Activated CD4-positive, alpha-beta T cell treated with anti-CD3 and anti-CD28 coated beads for 48 hours (primary cell): ENCODE results near the gene DNASE2.
"Not testable (repeated sequence)": the region's sequence is repeated elsewhere in the genome, so short reads cannot be mapped to it uniquely, and the experiment has no call there.

Experiments
- DNase-seq: peaks from one replicate; pipeline ENCODE4 v3.0.0-alpha.2; 2020

DNASE2 gene

DNA sequence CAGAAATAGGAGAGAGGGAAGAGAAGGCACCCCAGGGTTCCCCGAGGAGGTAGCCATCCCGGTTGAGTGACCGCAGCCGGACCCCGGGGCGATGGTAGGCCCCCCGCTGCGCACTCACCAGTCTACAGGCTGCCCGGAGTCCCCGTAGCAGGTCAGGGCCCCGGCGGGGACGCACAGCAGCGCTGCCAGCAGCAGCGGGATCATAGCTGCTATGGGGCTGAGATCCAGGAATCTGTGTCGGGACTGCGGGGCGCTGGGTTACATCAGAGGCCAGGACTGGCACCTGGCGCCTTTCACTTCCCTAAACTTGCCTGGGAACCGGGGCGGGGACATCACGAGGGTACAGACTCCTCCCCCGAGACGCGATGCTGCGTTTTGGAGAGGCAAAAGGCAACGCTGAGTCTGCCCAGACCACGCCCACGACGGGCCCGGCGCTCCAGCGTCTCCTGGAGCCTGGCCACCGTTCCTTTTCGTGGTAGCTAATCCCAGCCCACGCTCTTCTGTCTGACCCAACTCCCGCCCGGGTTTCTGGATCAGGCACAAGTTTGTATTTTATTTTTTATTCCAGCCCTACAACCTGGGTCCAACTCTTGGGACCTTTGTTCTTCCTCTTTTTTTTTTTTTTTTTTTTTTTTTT, at the start of gene DNASE2:
DNASE2 (minus strand) TSS at position 278 of the 637 bp plus-strand sequence; CDS start at position 204, 74 bp downstream.
- DNase-seq, result peak; percentile 95

GRCh38 chr19:12930002-12930645, 48.9 kb upstream of the DNASE2 start:
- DNase-seq, result peak; percentile 2

GRCh38 chr19:12924621-12925310, 43.5 kb upstream of the DNASE2 start:
- DNase-seq, result no peak

- DNase-seq, result no peak
Measured at GRCh38 chr19:12922959-12923358, 41.7 kb upstream of the DNASE2 start.

DNA sequence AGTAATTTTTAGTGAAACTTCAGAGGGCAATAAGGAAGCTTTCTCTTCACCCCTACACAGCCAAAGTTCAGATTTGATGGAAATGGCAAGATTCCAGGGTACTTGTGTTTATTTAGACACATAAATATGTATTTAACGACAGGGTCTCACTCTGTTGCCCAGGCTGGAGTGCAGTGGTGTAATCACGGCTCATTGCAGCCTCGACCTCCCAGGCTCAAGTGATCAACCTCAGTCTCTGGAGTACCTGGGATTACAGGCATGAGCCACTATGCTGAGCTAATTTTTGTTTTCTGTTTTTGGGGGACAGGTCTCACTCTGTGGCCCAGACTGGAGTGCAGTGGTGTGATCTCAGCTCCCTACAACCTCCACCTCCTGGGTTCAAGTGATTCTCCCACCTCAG, 39.8 kb upstream of the DNASE2 start:
- DNase-seq, result no peak

GRCh38 chr19:12918253-12918652, 37.0 kb upstream of the DNASE2 start:
- DNase-seq, result no peak

DNA sequence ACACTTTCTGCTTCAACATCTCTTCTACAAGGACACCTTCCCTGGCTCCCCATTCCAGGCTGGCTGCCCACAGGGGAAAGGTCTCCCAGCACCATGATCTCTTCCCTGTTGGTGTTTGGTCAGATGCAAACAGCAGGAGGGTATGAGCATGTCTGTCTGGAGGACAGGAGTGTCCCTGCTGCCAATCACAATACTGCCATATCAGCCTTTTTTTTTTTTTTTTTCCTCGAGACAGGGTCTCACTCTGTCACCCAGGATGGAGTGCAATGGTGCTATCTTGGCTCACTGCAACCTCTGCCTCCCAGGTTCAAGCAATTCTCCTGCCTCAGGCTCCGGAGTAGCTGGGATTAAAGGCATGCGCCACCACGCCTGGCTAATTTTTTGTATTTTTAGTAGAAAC, 34.6 kb upstream of the DNASE2 start:
- not testable (repeated sequence) for DNase-seq

DNA sequence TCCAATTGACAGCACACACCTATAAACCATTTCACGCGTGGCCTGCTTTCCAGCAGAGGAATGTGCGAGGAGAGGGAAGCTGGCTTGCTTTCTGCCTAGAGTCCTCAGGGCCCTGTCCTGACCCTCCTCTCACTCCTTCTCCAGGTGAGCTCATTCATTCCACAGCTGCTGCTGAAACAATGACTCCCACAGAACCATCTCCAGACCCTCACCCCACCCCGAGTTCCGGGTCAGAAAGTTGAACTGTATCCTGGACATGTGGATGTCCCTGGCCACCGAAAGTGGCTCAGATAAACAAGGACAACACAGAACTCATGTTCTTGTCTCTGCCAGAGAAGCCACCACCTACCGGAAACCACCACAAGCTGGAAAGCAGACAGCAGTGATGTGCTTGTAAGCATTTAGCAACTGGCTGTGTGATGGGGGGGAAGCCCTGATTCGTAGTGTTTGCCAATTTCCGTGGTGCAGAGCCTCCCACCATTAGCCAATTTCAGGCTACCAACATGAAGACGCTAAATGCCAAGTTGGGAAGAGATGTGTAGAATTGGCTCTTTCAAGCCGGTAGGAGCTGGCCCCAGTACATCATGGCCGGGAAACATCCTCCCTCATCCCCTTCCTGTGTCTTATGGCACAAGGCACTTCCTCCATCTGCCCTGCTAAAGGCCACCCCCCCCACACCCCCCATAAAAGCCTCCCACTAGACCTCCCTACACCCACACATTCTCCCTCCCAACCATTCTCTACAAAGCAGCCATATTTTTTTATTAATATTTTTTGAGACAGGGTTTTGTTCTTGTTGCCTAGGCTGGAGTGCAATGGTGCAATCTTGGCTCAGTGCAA, 32.8 kb upstream of the DNASE2 start:
- DNase-seq, result peak; percentile 60

DNA sequence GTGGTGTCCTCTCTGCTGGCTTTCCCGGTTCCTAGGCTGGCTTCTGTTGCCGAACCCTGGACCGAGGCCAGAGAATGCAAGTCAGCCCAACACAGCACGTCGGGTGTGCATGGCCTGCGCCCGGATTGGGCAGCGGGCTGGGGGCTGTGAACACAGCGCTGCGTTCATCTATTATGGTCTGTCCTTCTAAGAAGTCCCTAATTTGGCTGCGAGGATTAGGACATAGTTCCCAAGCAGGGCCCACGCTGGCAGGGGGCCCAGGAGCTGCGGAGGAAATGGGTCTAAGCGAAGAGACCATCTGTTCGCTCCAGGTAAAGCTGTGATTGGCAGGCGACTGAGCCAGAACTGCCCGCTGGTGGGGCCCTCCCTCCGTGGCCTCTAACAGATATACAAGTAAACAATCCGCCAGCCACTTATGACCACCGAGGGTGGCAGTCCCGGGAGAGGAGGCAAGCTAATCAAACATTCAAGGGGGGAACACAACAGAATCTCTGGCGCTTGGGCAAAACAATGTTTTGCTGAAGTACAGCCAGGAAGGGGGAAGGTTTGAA, 31.8 kb upstream of the DNASE2 start:
- DNase-seq, result no peak

- no peak for DNase-seq
Measured at GRCh38 chr19:12912571-12912970, 31.3 kb upstream of the DNASE2 start.

DNA sequence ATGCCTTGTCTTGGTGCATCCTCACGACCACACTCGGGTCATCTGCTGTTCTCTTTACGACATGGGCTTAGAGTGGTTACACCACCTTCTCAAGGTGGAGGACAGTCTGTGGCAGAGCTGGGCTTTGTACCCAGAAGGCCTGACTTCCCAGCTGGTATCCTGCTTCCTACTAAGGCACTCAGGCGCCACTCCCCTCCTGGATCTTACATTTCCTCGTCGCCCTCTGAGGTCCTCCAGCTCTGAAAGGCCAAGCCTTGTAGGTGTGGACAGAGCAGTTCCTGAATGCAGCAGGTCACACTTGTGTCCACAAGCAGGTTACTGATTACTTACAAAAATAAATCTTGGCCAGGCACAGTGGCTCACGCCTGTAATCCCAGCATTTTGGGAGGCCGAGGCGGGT, 25.9 kb upstream of the DNASE2 start:
- no peak for DNase-seq

DNA sequence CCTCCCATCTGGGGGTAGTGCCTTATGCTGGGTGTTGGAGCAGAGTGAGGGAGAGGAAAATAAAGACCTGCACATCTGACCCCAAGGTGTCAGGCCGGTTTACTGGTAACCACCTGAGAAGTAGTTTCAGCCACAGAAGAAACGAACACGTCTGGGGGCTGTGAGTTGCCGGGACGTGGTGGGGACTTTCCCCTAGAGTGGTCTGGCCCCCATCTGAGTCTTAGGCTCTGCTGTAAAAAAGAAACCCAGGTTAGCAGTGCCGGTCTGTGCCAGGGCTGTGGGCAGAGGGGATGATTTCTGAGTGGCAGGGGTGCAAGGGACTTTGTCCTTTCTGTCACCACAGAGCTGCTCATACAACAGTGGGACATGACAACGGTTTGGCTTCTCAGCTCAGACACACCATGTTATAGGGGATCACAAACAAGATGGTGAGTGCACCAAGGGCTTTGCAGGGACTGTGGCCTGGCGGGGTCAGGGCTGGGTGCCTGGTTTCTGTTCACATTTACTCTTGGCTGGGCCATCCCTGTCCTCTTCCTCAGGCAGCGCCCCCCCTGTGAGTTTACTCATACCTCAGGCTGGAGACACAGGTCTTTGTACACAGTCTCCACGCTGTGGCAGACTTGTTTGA, 18.8 kb upstream of the DNASE2 start:
- DNase-seq, result no peak

DNA sequence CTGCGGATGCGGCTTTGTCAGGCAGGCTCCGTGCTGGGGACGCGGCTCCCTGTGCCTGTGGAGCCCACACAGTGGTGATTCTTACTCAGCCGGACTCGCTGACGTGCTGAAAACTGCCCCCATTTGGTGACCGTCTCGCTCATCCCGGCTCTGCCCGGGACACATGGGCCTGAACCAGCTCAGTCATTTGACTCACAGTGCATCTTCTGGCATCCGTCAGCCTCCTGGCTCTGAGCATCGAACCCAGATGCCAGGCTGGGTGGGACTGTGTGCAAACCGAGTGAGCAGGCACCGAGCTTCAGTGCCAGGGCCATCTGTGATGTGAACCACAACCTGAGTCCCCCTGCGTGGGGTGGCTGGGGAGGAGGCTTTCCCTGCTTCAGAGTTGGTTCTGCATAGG, 15.2 kb upstream of the DNASE2 start:
- DNase-seq, result no peak

DNA sequence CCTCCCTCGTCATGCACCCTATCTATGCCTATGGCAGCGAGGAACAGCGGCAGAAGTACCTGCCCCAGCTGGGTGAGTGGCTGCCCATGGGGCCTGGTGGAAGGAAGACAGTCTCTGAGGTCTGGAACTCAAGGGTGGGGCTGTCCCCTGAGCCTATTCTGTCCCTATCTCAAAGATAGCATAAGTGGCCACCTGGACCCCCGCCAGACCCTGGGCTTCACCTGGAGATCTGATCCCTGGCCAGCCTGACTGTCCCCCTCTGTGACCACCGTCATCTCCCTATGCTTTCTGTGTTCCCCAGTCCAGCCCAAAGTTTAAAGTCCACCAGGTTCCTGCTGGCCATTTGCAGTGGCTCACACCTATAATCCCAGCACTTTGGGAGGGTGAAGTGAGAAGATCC, 12.3 kb upstream of the DNASE2 start:
- DNase-seq, result no peak

DNA sequence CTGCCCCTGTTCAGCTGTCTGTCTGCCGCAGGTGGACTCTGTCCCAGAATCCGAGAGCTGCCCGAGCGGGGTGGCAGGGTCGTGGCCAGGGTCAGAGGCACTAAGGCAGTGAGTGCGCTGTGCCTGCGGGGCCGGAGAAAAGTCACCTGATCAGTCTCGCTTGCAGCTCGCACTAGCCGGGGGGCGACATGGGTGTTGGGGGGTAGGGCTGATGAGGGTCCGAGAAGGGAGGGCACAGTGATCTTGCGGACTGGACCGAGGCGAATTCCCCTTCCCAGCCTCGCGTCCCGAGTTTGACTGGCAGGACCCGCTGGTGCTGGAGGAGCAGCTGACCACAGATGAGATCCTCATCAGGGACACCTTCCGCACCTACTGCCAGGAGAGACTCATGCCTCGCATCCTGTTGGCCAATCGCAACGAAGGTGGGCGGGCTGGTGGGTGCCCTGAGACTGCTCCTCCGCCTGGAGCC, 10.3 kb upstream of the DNASE2 start:
- peak; percentile 32 for DNase-seq

DNA sequence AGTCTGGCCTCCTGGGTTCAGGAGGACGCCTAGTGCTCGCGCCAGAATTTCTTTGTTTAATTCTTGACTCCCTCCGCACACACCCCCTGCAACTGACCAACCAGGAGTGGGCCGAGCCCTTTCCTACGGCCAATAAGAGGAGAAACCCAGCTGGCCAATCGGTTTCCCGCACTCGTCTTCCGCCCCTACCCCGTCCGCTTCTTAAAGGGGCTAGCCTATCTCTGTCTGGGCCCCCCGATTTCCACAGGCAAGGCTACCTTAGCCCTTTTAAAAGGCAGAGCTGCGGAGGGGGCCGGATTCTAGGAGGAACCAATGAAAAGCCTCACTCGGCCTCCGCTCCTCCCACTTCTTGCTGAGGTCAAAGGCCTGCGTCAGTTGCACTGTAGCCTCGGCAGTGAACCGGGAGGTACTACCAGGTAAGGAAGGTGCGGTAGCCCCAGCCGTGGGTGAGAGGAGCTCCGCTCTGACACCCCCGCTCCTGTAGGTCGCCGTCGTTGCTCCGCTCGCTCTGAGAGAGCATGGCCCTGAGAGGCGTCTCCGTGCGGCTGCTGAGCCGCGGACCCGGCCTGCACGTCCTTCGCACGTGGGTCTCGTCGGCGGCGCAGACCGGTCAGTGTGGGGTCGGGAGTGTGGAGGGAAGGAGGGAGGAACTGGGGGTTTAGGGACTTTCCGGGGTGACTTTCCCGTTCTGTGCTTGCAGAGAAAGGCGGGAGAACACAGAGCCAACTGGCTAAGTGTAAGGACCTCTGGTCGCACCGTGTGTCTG, 9.7 kb upstream of the DNASE2 start, which contains the start of gene GCDH:
GCDH (plus strand) TSS at position 374 of the 766 bp plus-strand sequence; CDS start at position 519, 145 bp downstream.
- DNase-seq, result peak; percentile 98

DNA sequence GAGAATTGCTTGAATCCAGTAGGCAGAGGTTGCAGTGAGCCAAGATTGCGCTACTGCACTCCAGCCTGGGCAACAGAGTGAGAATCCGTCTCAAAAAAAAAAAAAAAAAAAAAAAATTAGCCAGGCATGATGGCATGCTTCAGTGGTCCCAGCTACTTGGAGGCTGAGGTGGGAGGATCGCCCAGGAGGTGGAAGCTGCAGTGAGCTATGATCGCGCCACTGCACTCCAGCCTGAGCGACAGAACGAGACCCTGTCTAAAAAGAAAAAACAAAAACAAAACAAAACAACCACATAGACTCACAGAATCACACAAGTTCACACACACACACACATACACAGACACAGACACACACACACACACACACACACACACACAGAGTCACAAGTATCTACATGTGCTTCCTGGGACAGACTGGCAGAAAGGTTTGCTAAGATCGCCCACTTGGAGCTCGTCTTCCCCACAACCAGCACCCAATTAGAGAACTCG, 9.1 kb upstream of the DNASE2 start:
- DNase-seq, result not testable (repeated sequence)

- no peak for DNase-seq
Measured at GRCh38 chr19:12888006-12888603, 6.9 kb upstream of the DNASE2 start.

DNA sequence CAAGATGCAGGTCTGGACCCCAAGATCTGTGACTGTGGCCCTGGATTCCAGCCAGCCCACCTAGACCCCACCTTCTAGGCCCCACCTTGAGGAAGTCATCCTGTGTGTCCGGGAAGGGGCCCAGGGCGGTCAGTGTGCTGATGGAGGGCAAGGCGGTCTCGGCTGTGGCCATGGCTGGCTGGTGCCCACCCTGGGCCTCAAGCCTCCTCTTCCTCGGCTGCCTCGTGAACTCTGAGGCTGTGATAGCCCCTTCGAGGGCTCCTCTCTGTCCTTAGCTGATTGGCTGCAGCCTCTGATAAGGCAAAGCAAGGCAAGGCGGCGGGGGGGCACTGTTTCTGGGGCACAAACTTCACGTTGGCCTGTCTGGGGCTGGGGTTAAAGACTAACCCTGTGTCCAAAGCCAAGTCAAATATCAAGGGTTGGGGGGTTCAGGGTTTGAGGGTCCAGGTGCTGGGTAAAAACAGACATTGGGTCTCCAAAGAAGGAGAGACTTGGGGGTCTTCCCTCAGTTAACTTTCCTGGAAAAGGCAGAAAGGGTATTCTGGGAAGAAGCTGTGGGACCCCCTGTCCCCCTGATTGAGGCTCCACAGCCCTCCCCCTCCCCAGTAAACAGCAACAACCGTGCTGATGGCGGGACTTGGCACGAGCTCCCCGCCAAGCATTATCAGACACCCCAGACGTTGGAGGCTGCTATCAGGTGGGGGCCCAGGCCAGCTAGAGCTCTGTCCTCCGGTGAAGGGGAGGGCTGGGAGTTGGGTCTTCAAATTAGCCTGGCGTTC, 5.9 kb upstream of the DNASE2 start, which contains the start of gene KLF1:
KLF1 (minus strand) TSS at position 233 of the 779 bp plus-strand sequence; CDS start at position 172, 61 bp downstream.
- no peak for DNase-seq

GRCh38 chr19:12886651-12886968, 5.4 kb upstream of the DNASE2 start:
- no peak for DNase-seq
